ENCODE results near the gene RECK.

- TF ChIP-seq CTCF (IDR thresholded peaks at IDR 0.05) (no peak), POLR2A (IDR thresholded peaks at IDR 0.05) (no peak)
Measured at GRCh38 chr9:36088020-36088419, 51.3 kb downstream of the RECK start.
